IMR-90 (cell line): ENCODE measurements around the gene MAP3K19. TPM values are rescaled to one million over a fixed set of nuclear protein-coding genes. Genes with fewer than 3 reads are reported as not detected.

Experiments used
- ATAC-seq: fragments of 200-7000 bp; cut with Tn5 transposase; 2 replicates; pipeline ENCODE4 v1.9.1; 2020; ENCODE audit warnings: low read depth, mild to moderate bottlenecking, moderate library complexity
- BruUV-seq: library from RNA; stranded (reverse); fragments of 400-500 nt; replicated peaks from 2 replicates; lab custom pipeline; 2021; lab: Mats Ljungman, UMichigan
- CTCF ChIA-PET: fragments of 300-600 bp; formaldehyde crosslinking; extraction: SDS; loops from one replicate; lab custom pipeline; 2021; ENCODE audit warnings: antibody characterized with exemption; lab: Yijun Ruan, JAX
- POLR2A ChIA-PET: fragments of 300-600 bp; sonication (Branson Sonifier 250); formaldehyde crosslinking; loops from one replicate; lab custom pipeline; 2022; ENCODE audit warnings: antibody characterized with exemption; ENCODE audit not compliant: unreplicated experiment; lab: Charles Lee
- DNase-seq: peaks from one replicate; pipeline ENCODE4 v3.0.0; 2013
- H2AFZ ChIP-seq: replicated peaks from 2 replicates; pipeline ENCODE3; 2013; ENCODE audit warnings: low read length, mild to moderate bottlenecking; ENCODE audit not compliant: poor library complexity
- H2AK5ac ChIP-seq: 2 replicates; pipeline ENCODE4 v1.6.1; 2013; ENCODE audit warnings: low read depth, low read length, inconsistent platforms
- H2AK9ac ChIP-seq: replicated peaks from 2 replicates; pipeline ENCODE3; 2013; ENCODE audit warnings: mild to moderate bottlenecking, low read depth, low read length, moderate library complexity; ENCODE audit not compliant: poor library complexity
- H2BK120ac ChIP-seq: 2 replicates; pipeline ENCODE4 v1.6.1; 2013; ENCODE audit warnings: low read depth, low read length, inconsistent platforms
- H2BK15ac ChIP-seq: 3 replicates; pipeline ENCODE4 v1.6.1; 2013; ENCODE audit warnings: low read depth, low read length, inconsistent platforms
- H2BK20ac ChIP-seq: 2 replicates; pipeline ENCODE4 v1.6.1; 2013; ENCODE audit warnings: low read depth, mild to moderate bottlenecking, inconsistent platforms, low read length, moderate library complexity
- H2BK5ac ChIP-seq: 2 replicates; pipeline ENCODE4 v1.6.1; 2013; ENCODE audit warnings: mild to moderate bottlenecking, low read depth, low read length, inconsistent platforms; ENCODE audit not compliant: poor library complexity, severe bottlenecking
- H3K14ac ChIP-seq: replicated peaks from 2 replicates; pipeline ENCODE4 v1.6.1; 2013; ENCODE audit warnings: low read depth, low read length, inconsistent platforms
- H3K18ac ChIP-seq: 2 replicates; pipeline ENCODE4 v1.6.1; 2013; ENCODE audit warnings: low read depth, low read length, control low read depth
- H3K23ac ChIP-seq: 2 replicates; pipeline ENCODE4 v1.6.1; 2013; ENCODE audit warnings: low read depth, low read length, inconsistent platforms
- H3K27ac ChIP-seq: 2 replicates; pipeline ENCODE4 v1.5.1; 2013; ENCODE audit warnings: mild to moderate bottlenecking, control low read depth, low read length; ENCODE audit not compliant: insufficient read depth
- H3K27me3 ChIP-seq: 2 replicates; pipeline ENCODE4 v1.6.1; 2013; ENCODE audit warnings: low read length; ENCODE audit not compliant: control insufficient read depth, insufficient read depth
- H3K36me3 ChIP-seq: 2 replicates; pipeline ENCODE4 v1.6.1; 2013; ENCODE audit warnings: low read length, mixed read lengths; ENCODE audit not compliant: control insufficient read depth, insufficient read depth
- H3K4ac ChIP-seq: 2 replicates; pipeline ENCODE4 v1.6.1; 2013; ENCODE audit warnings: low read depth, low read length, inconsistent platforms
- H3K4me1 ChIP-seq: 2 replicates; pipeline ENCODE4 v1.6.1; 2013; ENCODE audit warnings: low read length, mixed read lengths; ENCODE audit not compliant: control insufficient read depth, insufficient read depth
- H3K4me2 ChIP-seq: 2 replicates; pipeline ENCODE4 v1.6.1; 2013; ENCODE audit warnings: low read depth, mild to moderate bottlenecking, control low read depth, low read length, moderate library complexity
- H3K4me3 ChIP-seq: 2 replicates; pipeline ENCODE4 v1.5.1; 2013; ENCODE audit warnings: low read depth, mild to moderate bottlenecking, control low read depth, low read length, moderate library complexity; ENCODE audit not compliant: insufficient read depth
- H3K56ac ChIP-seq: 2 replicates; pipeline ENCODE4 v1.6.1; 2013; ENCODE audit warnings: low read length, inconsistent platforms; ENCODE audit not compliant: insufficient read depth; ENCODE audit errors: extremely low read depth
- H3K79me1 ChIP-seq, 2 experiments: 2 replicates each; pipeline ENCODE4 v1.6.1; 2013; ENCODE audit warnings: low read length in 2 of 2, inconsistent platforms in 1 of 2, low read depth in 1 of 2
- H3K9ac ChIP-seq: 2 replicates; pipeline ENCODE4 v1.6.1; 2013; ENCODE audit warnings: low read depth, low read length, control low read depth
- H3K9me1 ChIP-seq: 2 replicates; pipeline ENCODE4 v1.6.1; 2013; ENCODE audit warnings: low read length, inconsistent platforms; ENCODE audit not compliant: insufficient read depth
- H3K9me3 ChIP-seq: 2 replicates; pipeline ENCODE4 v1.6.1; 2013; ENCODE audit warnings: low read length; ENCODE audit not compliant: control insufficient read depth, insufficient read depth
- H4K20me1 ChIP-seq: 2 replicates; pipeline ENCODE4 v1.6.1; 2013; ENCODE audit warnings: low read length, inconsistent platforms; ENCODE audit not compliant: insufficient read depth
- H4K5ac ChIP-seq: 2 replicates; pipeline ENCODE4 v1.6.1; 2013; ENCODE audit warnings: mild to moderate bottlenecking, low read depth, low read length, control low read depth
- H4K8ac ChIP-seq, 2 experiments: 2 replicates each; pipeline ENCODE4 v1.6.1; 2013; ENCODE audit warnings: low read depth in 2 of 2, low read length in 2 of 2, control low read depth in 1 of 2, inconsistent platforms in 1 of 2
- H4K91ac ChIP-seq: 2 replicates; pipeline ENCODE4 v1.6.1; 2013; ENCODE audit warnings: low read depth, low read length, inconsistent platforms; ENCODE audit not compliant: insufficient read depth
- BHLHE40 ChIP-seq: fragments of 150-350 bp; IDR thresholded peaks from 2 replicates; pipeline ENCODE4 v1.6.1; 2016; ENCODE audit warnings: mild to moderate bottlenecking, low read depth, low read length
- MAZ ChIP-seq: IDR thresholded peaks from 2 replicates; pipeline ENCODE4 v1.6.1; 2012; ENCODE audit warnings: low read depth, mild to moderate bottlenecking, low read length, improper control_type of control experiment, moderate library complexity, borderline replicate concordance
- NFE2L2 ChIP-seq: fragments of 150-350 bp; IDR thresholded peaks from 2 replicates; pipeline ENCODE4 v1.6.1; 2016; ENCODE audit warnings: low read depth, mild to moderate bottlenecking, low read length
- WGBS, 2 experiments: methylation state at CpG; one replicate each; pipeline versions ENCODE4 v1.1.5 to v1.1.7; 2013; ENCODE audit warnings: missing lambda C conversion rate in 2 of 2; ENCODE audit not compliant: insufficient read length in 1 of 2; ENCODE audit errors: extremely low coverage in 2 of 2; 5-methylcytosine and 5-hydroxymethylcytosine counted together
- dilution Hi-C: fragments of 300-500 bp; cut with HindIII; formaldehyde crosslinking; loops from one replicate; pipeline ENCODE4 v1.14.3; 2018; ENCODE audit warnings: low sequenced_read_pairs; ENCODE audit not compliant: unreplicated experiment
- in situ Hi-C: fragments of 300-500 bp; cut with MboI; formaldehyde crosslinking; loops from 3 replicates; pipeline ENCODE4 v1.14.3; 2019; ENCODE audit warnings: low sequenced_read_pairs, inconsistent platforms, mixed read lengths
- intact Hi-C: fragments of 100-400 bp; cut with micrococcal nuclease; formaldehyde crosslinking; loops from 2 replicates; pipeline ENCODE4 v1.10.0; 2022
- polyA plus RNA-seq, 3 experiments: library from polyadenylated mRNA; depleted of rRNA; stranded (reverse); fragments of >200 nt; gene quantifications; 2 replicates each; pipeline ENCODE4 v1.2.3, GENCODE V29; 2012; ENCODE audit warnings: low replicate concordance in 1 of 3
- total RNA-seq: library from RNA; depleted of rRNA; stranded (reverse); fragments of >200 nt; gene quantifications from 2 replicates; pipeline ENCODE4 v1.2.3, GENCODE V29; 2012

MAP3K19 gene
- total and polyA plus RNA-seq, 2 of the 4 experiments (the other 2 are of a cell fraction), result not detected

DNA sequence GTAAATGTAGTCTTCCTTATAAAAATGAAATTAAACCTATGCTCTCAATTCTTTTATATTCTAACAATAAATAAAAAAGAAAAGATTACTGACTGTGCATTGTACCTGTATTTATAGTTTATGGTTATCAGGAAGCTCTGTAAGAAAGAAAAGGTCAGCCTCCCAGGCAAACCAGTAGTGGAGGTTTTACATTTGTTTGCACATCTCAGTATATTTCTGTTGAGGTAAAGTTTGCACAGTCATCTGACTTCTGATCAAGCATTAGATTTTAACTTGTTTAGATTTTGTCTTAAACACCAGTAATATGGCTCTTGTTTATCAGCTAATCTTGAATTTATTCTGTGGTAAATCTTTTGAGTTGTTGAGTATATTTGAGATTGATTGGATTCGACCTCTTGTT lies 91.5 kb downstream of the MAP3K19 start:
- Histone ChIP-seq H3K4me3 (no peak overlapping the region), H3K14ac (no peak overlapping the region), H3K27me3 (no peaks in the 10 kb centered on the region), H4K91ac (no peak overlapping the region), H3K4ac (no peak overlapping the region), H3K9me1 (peaks cover 5% of the 10 kb centered on the region; the same call in 1 of the 2 replicates), H3K56ac (no peak overlapping the region), H3K9me3 (no peaks in the 10 kb centered on the region), H4K8ac (no peak overlapping the region), H3K4me2 (no peak overlapping the region), H3K4me1 (0 out of 2 replicates have a peak, but pooled peaks cover 2% of the 10 kb centered on the region), H4K5ac (no peak overlapping the region), H2BK15ac (no peak overlapping the region), H3K18ac (no peak overlapping the region), H3K9ac (no peak overlapping the region), H2AK5ac (no peak overlapping the region), H2BK5ac (no peak overlapping the region), H4K20me1 (0 out of 2 replicates have a peak, but pooled peaks cover 4% of the 10 kb centered on the region), H2BK20ac (no peak overlapping the region), H3K27ac (no peak overlapping the region), H3K79me1 (peaks cover 7 to 23% of the 10 kb centered on the region in 2 experiments; a peak in 3 of 4 replicates), H2AFZ (no peak overlapping the region), H3K36me3 (peaks cover 10% of the 10 kb centered on the region), H2BK120ac (no peak overlapping the region), H2AK9ac (no peak overlapping the region), H3K23ac (no peak overlapping the region)
- DNase-seq, result no peak
- ChIA-PET CTCF (no interaction called here), POLR2A (no interaction called here)
- intact Hi-C loops, result no loop called here
- ATAC-seq, result no peak
- dilution Hi-C loops, result no loop called here
- in situ Hi-C loops, result no loop called here
- BruUV-seq, result no TSS peak
- TF ChIP-seq NFE2L2 (no peak), MAZ (no peak), BHLHE40 (no peak)
- WGBS, 2 experiments, result no CpG with 5 or more reads among the region's 1 CpG
